GM12891 (cell line): Measurements from ENCODE around the gene FOXK1.
"Not testable (repeated sequence)": the region's sequence is repeated elsewhere in the genome, so short reads cannot be mapped to it uniquely, and the experiment has no call there.

Experiments
- DNase-seq: peaks from one replicate; pipeline ENCODE4 v3.0.0; 2011; ENCODE audit warnings: low spot score; ENCODE audit not compliant: insufficient read length
- FAIRE-seq: peaks from 2 replicates; lab custom pipeline; 2011; peaks lifted over from hg19 to GRCh38; lab: Jason Lieb, UNC
- PAX5 ChIP-seq: IDR thresholded peaks from 2 replicates; pipeline ENCODE4 v1.6.1; 2011; ENCODE audit warnings: low read length, moderate library complexity, mild to moderate bottlenecking; ENCODE audit not compliant: insufficient read depth, severe bottlenecking
- POLR2A ChIP-seq: IDR thresholded peaks from 2 replicates; pipeline ENCODE4 v1.6.1; 2011; ENCODE audit warnings: low read depth, low read length, control low read depth
- POLR2AphosphoS5 ChIP-seq: IDR thresholded peaks from 2 replicates; pipeline ENCODE4 v1.6.1; 2011; ENCODE audit warnings: low read depth, low read length, control low read depth
- POU2F2 ChIP-seq: IDR thresholded peaks from 2 replicates; pipeline ENCODE4 v1.6.1; 2011; ENCODE audit warnings: low read depth, mild to moderate bottlenecking, control low read depth, low read length, moderate library complexity
- SPI1 ChIP-seq: IDR thresholded peaks from 2 replicates; pipeline ENCODE4 v1.6.1; 2011; ENCODE audit warnings: low read depth, low read length, control low read depth
- TAF1 ChIP-seq: IDR thresholded peaks from 2 replicates; pipeline ENCODE4 v1.6.1; 2011; ENCODE audit warnings: low read depth, low read length, control low read depth

FOXK1 gene

DNA sequence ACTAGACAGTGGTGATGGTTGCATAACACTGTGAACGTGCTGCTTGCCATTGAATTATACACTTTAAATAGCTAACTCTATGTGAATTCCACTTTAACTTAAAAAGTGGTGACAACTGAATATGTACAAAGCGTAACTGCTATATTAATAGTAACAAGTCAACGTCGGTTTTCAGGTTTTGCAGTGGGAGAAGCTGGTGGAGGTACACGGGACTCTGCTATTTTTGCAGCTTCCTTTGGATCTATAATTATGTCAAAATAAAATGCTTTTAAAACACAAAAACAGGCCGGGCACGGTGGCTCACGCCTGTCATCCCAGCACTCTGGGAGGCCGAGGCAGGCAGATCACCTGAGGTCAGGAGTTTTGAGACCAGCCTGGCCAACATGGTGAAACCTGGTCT lies 114.4 kb downstream of the FOXK1 start:
- no peak for DNase-seq
- no peak for FAIRE-seq
- TF ChIP-seq POLR2A (no peak), TAF1 (no peak), PAX5 (no peak), SPI1 (no peak), POLR2AphosphoS5 (no peak), POU2F2 (no peak)

DNA sequence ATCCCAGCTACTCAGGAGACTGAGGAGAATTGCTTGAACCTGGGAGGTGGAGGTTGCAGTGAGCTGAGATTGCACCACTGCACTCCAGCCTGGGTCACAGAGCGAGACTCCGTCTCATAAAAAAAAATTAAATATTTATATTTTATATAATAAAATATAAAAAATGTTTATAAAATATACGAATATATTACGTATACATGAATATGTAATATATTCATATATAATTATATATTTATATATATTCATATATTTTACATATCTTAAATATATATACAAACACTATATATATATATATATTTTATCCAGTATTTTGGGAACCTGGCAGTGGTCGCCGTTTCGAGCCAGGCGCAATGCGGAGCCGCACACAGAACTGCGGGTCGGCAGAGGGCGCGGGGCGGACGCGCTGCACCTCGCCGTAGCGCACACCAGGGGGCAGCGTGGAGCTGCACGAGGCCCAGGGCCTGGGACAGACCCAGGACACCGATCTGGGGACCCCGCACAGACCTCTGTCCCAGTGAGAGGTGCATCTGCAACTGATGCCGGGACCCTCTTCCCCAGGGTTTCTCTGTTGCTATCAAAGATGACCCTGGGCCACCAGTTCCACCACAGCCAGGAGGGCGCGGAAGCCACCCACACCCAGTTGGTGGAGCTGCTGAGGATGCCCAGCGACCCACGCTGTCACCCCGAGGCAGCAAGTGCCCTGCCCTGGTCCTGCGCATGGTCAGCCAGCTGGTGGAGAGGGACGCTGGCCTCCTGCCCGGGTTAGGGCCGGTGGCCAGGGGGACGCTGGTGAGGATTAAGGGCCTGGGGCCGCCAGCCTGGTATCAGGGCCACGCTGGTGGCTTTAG lies 116.0 kb downstream of the FOXK1 start:
- FAIRE-seq (peak; percentile 83), DNase-seq (peak; percentile 89)
- TF ChIP-seq POLR2A (0 out of 2 replicates have a peak, but pooled peaks have one; percentile 24), POU2F2 (peak; percentile 46; the same call in 1 of the 2 replicates), PAX5 (no peak)

DNA sequence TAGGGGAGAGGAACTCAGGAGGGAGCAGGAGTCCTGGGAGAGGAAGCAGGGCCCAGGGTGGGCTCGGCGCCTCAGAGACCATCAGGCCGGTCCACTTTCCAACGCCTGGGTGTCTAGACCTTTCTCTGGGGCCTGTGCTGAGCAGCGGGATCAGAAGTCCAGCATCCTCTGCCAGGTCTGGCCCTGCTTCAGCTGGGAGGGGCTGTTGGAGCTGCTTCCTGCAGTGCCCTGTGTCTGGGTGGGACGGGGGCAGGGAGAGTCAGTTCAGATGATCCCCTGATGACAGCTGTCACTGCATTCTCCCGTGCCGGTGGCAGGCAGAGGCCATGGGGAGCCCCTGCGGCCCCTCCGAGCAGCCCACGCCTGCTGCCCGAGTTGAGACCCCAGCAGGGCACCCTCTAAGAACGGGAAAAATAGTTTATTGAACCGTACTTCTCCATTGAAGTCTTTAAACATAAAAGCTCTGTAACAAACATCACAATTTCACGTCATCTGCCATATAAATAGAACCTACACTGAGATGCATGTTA lies 116.7 kb downstream of the FOXK1 start:
- no peak for FAIRE-seq
- TF ChIP-seq SPI1 (no peak), PAX5 (no peak), POU2F2 (no peak), POLR2A (no peak), POLR2AphosphoS5 (no peak), TAF1 (no peak)
- no peak for DNase-seq

DNA sequence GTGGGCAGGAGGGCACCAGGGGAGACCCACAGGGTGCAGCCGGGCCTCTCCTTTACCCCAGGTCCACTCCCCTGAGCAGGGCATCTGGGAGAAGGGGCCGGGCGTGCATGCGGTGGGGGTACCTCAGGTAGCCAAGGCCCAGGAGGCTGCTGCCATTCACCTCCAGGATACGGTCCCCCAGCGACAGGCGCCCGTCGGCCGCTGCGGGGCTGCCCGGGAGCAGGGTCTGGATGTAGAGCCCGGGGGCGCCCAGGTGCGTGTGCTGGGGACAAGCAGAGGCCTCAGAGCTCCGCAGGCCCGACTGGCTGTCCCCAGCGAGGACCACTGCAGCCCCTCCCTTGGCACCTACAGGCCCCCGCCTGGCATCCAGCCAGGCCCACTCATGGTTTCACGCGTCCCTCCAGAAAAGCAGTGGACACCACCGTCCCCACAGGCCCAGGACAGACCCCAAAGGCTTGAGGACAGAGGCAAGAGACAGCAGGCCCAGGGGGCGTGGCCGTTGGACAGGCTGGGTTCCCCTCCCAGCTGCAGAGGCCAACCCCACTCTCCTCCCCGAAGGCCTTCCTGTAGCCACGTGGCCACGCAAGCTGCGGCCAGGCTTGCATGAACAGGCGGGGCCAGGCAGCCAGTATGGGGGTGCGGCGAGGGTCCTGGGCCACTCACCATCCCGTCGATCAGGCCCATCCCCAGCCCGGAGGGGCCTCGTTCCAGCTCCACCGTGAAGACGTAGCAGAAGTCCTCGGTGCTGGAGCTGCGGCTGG lies 117.6 kb downstream of the FOXK1 start:
- FAIRE-seq (no peak), DNase-seq (no peak)
- TF ChIP-seq PAX5 (no peak), POU2F2 (no peak), POLR2AphosphoS5 (no peak), SPI1 (no peak), POLR2A (no peak), TAF1 (no peak)

DNA sequence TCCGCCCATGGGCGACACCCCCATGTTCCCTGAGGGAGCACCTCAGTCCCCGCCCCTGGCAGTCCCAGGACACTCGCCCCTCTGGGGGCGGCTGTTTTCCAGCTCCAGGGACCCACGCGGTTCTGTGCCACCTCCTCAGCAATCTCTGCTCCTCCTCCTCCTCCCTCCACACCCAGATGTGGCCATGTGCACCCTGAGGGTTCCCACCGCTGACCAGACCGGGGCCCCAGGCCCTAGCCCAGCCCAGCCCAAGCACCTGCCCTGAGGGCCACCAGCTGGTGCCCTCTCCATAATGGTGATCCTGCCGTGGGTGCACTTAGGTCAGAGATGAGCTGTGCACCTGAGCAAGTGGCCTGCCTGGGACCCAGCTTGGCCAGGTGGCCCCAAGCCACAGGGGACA lies 118.4 kb downstream of the FOXK1 start:
- DNase-seq = no peak
- FAIRE-seq = no peak

DNA sequence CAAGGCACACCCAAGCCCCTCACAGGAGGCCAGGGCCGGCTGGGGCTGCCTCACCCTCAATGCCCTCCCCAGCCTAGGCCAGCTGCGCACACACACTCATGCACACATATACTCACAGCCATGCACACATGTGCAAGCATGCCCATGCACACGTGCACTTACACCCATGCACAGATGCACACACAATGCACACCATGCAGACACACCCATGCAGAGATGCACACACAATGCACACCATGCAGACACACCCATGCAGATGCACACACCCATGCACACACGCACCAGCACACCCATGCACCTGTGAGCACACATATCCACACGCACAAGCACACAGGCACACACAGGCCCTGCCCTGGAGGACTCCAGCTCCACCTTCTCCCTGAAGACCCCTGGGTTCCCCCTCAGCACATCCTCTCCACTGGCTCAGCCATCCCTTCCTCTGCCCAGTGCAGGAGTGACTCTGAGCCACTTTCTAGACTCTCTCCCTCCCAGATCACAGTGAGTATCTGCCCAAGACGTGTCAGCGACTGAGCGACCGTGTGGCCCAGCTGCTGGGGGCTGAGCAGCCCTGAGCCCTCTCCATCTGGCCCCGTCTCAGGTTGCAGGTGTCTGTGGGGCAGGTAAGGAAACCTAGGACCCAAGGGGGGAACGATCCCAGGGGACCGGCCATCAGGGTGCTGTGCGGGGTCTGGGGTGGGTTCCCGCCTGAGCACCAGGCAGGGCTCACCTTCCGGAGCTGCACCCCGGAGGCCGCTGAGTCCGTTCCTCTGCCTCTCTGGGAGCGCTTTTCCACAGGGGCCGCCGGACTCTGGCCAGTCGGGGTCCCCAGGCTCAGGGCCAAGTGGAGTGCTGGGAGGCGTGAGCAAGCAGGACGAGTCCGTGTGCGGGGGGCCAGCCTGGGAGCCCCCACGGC lies 119.1 kb downstream of the FOXK1 start:
- DNase-seq = no peak
- FAIRE-seq = peak; percentile 13
- TF ChIP-seq SPI1 (no peak), POLR2A (no peak), POLR2AphosphoS5 (no peak), TAF1 (no peak), POU2F2 (no peak), PAX5 (no peak)

More for the DNA sequence above, 118.4 kb downstream of the FOXK1 start:
- no peak for TF ChIP-seq PAX5
- no peak for TF ChIP-seq POU2F2
- TF ChIP-seq POLR2A = no peak
- TF ChIP-seq TAF1 = no peak
- no peak for TF ChIP-seq SPI1
- TF ChIP-seq POLR2AphosphoS5 = no peak

DNA sequence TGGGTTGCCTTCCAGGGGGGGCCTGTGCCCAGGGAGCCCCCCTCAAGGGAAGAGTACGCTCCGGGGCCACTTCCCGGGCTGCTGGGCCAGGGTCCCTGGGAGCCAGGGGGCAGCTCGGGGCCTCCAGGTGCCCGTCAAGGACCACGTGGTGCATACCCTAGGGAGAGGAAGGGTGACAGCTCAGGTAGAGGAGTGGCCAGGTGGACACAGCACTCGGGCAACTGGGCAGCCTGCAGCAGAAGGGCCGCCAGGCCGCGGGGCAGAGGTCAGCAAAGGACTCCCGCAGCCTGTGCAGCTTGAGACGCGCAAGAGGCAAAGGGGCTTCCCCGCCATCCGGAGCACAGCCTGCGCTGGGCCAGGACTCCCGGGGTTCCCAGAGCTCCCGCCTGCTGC lies 119.7 kb downstream of the FOXK1 start:
- DNase-seq = no peak
- TF ChIP-seq SPI1 = no peak
- TF ChIP-seq TAF1 = no peak
- no peak for TF ChIP-seq POU2F2
- TF ChIP-seq PAX5 = no peak
- TF ChIP-seq POLR2A = no peak
- no peak for FAIRE-seq

DNA sequence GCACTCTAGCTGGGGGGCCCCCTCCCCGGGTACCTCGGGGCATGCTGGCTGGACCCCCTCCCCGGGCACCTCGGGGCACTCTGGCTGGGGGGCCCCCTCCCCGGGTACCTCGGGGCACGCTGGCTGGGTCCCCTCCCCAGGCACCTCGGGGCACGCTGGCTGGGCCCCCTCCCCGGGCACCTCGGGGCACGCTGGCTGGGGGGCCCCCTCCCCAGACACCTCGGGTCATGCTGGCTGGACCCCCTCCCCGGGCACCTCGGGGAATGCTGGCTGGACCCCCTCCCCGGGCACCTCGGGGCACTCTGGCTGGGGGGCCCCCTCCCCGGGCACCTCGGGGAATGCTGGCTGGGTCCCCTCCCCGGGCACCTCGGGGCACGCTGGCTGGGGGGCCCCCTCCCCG lies 120.5 kb downstream of the FOXK1 start:
- FAIRE-seq, DNase-seq: not testable (repeated sequence)

DNA sequence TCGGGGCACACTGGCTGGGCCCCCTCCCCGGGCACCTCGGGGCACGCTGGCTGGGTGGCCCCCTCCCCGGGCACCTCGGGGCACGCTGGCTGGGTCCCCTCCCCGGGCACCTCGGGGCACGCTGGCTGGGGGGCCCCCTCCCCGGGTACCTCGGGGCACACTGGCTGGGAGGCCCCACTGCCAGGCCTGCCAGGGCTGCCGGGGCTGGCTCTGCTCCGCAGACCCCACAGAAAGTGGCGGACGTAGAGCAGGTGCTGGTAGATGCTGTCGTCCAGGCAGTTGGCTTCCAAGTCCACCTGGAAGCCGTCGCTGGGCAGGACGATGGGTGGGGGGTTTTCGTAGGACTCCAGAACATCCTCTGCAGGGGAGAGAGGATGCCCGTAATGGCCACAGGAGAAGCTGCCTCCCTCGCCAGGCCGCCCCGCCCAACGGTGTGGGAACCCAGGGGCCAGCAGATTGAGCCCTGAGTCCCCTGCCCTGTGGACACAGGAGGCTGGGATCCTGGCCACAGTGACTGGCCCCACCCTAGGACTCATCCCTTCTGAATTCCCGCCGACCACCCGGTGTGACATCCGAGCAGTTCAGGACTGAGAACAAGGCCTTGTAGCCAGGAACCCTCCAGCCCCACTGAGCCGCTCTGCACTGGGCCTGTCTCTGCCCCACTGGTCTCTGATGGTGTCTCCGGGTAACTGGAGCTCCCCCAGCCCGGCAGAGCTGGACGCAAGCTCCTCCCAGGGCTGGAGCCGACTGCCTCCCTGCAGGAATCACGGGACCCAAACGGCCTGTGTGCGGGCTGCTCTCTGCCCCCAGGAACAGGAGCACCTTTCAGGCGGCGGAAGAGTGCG lies 121.5 kb downstream of the FOXK1 start:
- TF ChIP-seq POLR2AphosphoS5 (no peak), TAF1 (no peak), PAX5 (no peak), SPI1 (no peak), POLR2A (no peak), POU2F2 (no peak)
- FAIRE-seq (no peak), DNase-seq (no peak)
